Measurements from ENCODE around the gene MADCAM1.

- TF ChIP-seq, protein P1, sequence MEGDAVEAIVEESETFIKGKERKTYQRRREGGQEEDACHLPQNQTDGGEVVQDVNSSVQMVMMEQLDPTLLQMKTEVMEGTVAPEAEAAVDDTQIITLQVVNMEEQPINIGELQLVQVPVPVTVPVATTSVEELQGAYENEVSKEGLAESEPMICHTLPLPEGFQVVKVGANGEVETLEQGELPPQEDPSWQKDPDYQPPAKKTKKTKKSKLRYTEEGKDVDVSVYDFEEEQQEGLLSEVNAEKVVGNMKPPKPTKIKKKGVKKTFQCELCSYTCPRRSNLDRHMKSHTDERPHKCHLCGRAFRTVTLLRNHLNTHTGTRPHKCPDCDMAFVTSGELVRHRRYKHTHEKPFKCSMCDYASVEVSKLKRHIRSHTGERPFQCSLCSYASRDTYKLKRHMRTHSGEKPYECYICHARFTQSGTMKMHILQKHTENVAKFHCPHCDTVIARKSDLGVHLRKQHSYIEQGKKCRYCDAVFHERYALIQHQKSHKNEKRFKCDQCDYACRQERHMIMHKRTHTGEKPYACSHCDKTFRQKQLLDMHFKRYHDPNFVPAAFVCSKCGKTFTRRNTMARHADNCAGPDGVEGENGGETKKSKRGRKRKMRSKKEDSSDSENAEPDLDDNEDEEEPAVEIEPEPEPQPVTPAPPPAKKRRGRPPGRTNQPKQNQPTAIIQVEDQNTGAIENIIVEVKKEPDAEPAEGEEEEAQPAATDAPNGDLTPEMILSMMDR (IDR thresholded peaks at IDR 0.05), result no peak
- no peak for TF ChIP-seq EP300 (IDR thresholded peaks at IDR 0.05)
- no peak for TF ChIP-seq POLR2AphosphoS5 (IDR thresholded peaks at IDR 0.05)
Measured at GRCh38 chr19:458091-459042, 37.9 kb upstream of the MADCAM1 start.
